Spleen (tissue), 7 donors: ENCODE measurements around the gene USP2.

ENCODE experiments used
- CTCF ChIP-seq, 11 experiments: fragments of 200-600 bp in 7 of 11; fragments of 450-650 bp in 4 of 11; sonication (generic) in 4 of 11; IDR thresholded peaks in 8 of 11; conservative IDR thresholded peaks in 3 of 11; 1 replicate in 7 of 11; 2 replicates in 4 of 11; pipeline versions ENCODE4 v1.4.0 to v1.8.0; 2016 to 2021; ENCODE audit warnings: antibody characterized with exemption in 11 of 11, inconsistent platforms in 4 of 11, mild to moderate bottlenecking in 1 of 11
- POLR2A ChIP-seq, 3 donors: fragments of 450-650 bp; IDR thresholded peaks; one replicate each; pipeline ENCODE4 v1.5.1; 2017; ENCODE audit warnings: antibody characterized with exemption in 3 of 3, mild to moderate bottlenecking in 1 of 3
- donor health status: DM: no; HTN: no; CAD: no; lungs with moderate emphysema.
- donor health status: DM: no; HTN: no; CAD: no.
- donor health status: DM: no; HTN: no; CAD: no.

GRCh38 chr11:119363081-119363850, 18.2 kb downstream of the USP2 start:
- TF ChIP-seq CTCF (IDR thresholded peaks at IDR 0.05 in 8 of 11, conservative IDR thresholded peaks at IDR 0.05 in 3 of 11) = no peak
- no peak for TF ChIP-seq POLR2A (IDR thresholded peaks at IDR 0.05)
